Right ventricle myocardium superior (tissue), 1 donor: ENCODE data around the gene HEBP2. TPM values are rescaled to one million over a fixed set of nuclear protein-coding genes. Genes with fewer than 3 reads are reported as not detected.
A peak's percentile ranks its signal among the peaks of the same experiment; 100 is the strongest.
"Not testable (repeated sequence)": the region's sequence is repeated elsewhere in the genome, so short reads cannot be mapped to it uniquely, and the experiment has no call there.

Experiments used
- ATAC-seq: fragments of 200-7000 bp; cut with Tn5 transposase; one replicate; pipeline ENCODE4 v1.9.1; 2020; ENCODE audit warnings: mild to moderate bottlenecking; ENCODE audit not compliant: poor library complexity
- DNase-seq: peaks from one replicate; pipeline ENCODE4 v3.0.0-alpha.2; 2020
- intact Hi-C: fragments of 100-400 bp; cut with DNase I; formaldehyde crosslinking; loops from one replicate; pipeline ENCODE4 v1.11.2; 2022
- long read RNA-seq: library from polyadenylated mRNA; unstranded; transcript quantifications from one replicate; pipeline ENCODE4 v2.0.0, GENCODE V29; 2021
- total RNA-seq: library from RNA; stranded (reverse); fragmentation: NEBNext Ultra II Directional; extraction: Animal tissue kit (Norgen Biotek cat#: 25700); gene quantifications from one replicate; pipeline ENCODE4 v1.2.1, GENCODE V29; 2021
- donor health status: DM: no; HTN: yes; CAD: no; lungs with severe emphysema.

HEBP2 gene, protein sequence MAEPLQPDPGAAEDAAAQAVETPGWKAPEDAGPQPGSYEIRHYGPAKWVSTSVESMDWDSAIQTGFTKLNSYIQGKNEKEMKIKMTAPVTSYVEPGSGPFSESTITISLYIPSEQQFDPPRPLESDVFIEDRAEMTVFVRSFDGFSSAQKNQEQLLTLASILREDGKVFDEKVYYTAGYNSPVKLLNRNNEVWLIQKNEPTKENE
- 87.4 TPM for total RNA-seq
- long read RNA-seq, full-length matches to known transcripts: 177 of 187 reads
- long read RNA-seq, partial matches to known transcripts: 2 of 187 reads
- long read RNA-seq, other reads (novel, unspliced or antisense): 8 of 187 reads

DNA sequence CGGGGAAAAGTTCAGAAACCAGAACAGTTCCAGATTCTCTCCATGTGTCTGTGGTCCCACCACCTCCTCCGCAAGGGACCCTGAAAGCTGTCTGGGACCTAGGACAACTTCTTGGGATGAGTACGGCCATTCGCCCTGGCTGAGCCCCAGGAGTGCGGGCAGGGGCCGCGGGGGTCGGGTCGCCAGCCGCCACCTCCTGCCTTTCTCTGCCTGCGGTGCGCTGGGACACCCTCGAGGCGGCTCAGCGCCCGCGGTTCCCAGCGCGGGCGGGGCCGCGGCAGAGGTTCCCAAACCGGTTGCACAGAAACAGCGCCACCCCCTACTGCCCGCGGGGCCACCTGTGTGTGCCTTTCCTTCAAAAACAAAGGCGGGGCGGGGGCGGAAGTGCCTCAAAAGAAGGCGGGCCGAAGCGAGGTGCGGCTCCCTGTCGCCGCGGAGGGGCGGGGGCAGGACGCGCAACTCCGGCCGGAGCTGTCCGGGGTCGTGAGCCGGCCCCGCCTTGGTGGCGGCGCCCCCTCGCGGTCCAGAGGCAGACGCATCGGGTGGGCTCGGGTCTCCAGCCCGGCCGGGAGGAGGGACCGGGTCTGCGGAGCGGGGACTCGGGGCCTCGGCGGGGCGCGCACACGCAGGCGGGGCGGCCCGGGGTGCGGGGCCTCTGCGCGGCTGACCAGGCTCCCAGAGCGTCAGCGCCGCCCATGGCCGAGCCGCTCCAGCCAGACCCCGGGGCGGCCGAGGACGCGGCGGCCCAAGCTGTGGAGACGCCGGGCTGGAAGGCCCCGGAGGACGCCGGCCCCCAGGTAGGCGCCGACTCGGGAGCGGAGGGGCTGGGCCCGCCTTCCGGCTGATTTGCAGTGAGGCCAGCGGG lies at the start of gene HEBP2:
HEBP2 (plus strand) TSS at position 423 of the 865 bp plus-strand sequence; CDS start at position 696, 273 bp downstream.
- DNase-seq: peak; percentile 96
- ATAC-seq: peak; percentile 96
- intact Hi-C loops: loop anchor here (10.0 kb wide), 2 partner anchors 109 to 289 kb away; no protein-coding TSS in a partner anchor

DNA sequence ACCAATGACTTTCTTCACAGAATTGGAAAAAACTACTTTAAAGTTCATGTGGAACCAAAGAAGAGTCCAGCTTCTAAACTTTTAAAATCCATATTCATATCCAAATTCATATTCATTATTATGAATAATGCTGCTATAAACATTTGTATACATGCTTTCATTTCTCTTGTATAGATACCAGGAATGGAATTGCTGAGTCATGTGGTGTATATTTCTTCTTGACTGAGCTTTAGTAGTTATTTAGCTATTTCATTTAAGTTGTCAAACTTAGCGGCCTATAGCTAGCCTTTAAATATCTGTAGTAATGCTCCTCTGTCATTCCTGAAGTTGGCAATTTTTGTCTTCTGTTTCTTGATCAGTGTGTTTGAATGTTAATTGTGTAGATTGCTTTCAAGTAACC lies 46.1 kb upstream of the HEBP2 start:
- no peak for ATAC-seq
- no peak for DNase-seq
- intact Hi-C loops: no loop called here

DNA sequence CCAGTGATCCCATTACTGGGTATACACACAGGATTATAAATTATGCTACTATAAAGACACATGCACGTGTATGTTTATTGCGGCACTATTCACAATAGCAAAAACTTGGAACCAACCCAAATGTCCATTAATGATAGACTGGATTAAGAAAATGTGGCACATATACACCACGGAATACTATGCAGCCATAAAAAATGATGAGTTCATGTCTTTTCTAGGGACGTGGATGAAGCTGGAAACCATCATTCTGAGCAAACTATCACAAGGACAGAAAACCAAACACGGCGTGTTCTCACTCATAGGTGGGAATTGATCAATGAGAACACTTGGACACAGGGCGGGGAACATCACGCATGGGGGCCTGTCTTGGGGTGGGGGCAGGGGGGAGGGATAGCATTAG lies 35.3 kb upstream of the HEBP2 start:
- intact Hi-C loops, DNase-seq, ATAC-seq: not testable (repeated sequence)

DNA sequence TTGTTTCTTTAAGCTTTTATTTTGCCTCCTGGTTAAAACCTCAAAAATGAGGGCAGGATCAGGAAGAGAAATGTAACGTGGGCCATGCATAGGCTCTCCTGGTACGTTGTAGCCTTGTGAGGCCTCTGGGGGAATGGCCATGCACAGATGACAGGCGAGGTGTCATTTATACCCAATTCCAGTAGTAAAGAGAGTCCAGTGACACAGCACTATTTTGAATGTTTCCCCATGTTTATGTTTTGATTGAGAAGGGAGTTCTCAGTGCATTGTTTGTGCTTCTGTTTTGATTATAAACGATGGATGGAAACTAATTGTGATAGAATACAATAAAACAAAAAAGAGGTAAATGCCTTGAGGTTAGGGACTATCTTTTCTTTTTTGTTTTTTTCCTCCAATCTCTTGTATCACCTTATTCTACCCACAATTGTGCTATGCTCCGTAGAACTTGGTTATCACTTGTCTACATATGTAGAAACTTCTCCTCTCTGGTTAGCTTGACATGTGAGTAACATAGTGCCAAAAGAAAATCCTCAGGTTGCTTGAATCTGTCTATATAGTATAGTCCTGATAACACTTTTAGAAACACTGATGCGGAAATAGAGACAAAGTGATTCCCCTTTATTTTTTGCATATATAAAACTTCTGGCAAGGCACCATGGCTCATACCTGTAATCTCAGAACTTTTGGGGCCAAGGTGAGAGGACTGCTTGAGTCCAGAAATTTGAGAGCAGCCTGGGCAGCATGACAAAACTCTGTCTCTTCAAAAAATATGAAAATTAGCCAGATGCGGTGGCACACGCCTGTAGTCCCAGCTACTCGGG lies 33.2 kb upstream of the HEBP2 start:
- intact Hi-C loops: no loop called here
- DNase-seq (no peak), ATAC-seq (no peak)

DNA sequence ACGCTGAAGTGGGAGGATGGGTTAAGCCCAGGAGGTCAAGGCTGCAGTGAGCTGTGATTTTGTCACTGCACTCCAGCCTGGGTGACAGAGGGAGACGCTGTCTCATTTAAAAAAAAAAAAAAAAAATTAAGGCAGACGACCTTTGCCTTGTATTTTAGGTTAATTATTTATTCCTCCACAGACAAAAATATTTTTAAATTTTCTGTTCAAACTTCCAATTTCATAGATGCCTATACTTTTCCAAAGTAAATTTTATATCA lies 32.6 kb upstream of the HEBP2 start:
- DNase-seq (no peak), ATAC-seq (no peak)
- intact Hi-C loops: no loop called here

DNA sequence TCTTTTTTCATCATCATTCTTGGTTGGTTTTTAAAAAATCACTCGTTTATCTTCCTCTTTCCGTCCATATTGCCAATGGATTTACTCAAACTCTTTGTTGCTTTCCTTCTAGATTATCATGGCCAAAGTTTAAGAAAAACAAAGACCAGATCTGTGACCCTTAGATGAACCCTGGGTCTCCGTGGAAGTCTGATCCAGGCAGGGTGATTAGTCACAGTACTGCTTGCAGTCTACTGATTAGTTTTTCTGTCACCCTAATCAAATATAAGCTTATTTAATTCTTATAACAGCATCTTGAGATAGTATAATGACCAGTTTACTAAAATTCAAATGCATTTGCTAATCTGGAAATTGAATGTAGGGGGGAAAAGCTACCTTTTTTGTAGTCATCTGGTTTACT lies 32.3 kb upstream of the HEBP2 start:
- intact Hi-C loops: no loop called here
- no peak for ATAC-seq
- DNase-seq: no peak

DNA sequence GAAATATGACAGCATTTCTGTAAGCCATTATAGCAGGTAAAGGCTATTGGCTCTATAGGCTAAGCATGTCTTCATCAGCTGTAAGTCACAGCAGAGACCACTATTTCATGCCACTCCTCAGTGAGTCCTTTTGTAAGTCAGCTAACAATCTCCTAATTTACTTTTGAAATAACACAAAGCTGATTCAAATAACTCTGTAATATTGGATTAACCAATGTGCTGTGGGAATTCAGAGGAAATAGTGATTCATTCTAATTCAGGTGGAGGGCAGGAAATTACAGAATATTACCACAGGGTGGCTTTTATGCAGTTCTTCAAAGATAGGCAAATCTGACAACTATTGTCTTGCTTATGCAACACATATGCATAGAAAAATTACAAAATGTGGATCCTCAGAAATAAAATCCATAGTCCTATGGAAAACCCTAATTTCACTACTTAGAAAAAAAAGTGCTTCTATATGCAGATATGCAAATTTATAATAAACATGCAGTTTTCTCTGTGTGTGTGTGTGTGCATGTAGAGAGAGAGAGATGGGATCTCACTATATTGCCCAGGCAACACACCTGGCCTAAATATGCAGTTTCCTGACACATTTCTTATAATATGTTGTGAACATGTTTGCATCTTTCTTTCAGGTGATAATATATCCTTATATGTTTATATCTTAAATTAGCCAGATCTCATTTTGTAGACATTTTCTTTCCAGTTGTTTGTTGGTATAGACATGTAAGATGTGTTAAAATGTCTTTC lies 31.1 kb upstream of the HEBP2 start:
- ATAC-seq (no peak), DNase-seq (no peak)
- intact Hi-C loops: no loop called here

DNA sequence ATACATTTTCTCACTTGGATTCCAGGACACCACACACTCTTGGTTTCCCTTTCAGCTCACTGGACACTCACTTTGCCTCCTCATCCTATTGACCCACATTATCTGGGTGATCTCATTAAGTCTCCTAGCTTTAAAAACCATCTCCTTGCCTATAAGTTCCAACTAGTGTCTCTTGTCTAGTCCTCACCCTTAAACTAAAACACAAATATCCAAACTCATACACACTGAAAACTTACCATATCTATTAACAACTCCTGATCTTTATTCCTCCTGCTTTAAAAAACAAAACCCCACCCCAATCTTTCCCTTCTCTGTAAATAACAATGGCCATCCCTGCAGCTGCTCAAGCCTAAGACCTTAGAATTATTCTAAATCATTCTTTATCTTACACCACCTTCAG lies 29.8 kb upstream of the HEBP2 start:
- intact Hi-C loops: no loop called here
- no peak for ATAC-seq
- DNase-seq: no peak

DNA sequence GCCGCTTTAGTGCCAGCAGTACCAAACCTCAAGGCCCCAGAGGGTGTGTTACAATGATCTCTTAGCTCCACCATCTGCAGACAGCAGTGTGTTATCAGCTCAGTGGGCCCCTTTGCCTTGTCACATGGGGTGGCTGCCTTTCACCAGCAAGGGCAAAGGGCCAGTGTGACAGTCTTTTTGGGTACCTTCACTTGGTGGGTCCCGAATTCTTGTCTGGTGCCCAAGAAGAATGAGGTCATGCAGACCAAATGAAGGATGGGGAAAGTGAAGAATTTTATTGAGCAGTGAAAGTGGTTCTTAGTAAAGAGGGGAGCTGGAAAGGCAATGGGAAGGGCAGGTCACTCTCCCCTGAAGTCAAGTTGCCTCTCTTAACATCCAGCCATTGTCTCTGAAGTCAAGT lies 29.2 kb upstream of the HEBP2 start:
- intact Hi-C loops: no loop called here
- no peak for DNase-seq
- ATAC-seq: no peak

DNA sequence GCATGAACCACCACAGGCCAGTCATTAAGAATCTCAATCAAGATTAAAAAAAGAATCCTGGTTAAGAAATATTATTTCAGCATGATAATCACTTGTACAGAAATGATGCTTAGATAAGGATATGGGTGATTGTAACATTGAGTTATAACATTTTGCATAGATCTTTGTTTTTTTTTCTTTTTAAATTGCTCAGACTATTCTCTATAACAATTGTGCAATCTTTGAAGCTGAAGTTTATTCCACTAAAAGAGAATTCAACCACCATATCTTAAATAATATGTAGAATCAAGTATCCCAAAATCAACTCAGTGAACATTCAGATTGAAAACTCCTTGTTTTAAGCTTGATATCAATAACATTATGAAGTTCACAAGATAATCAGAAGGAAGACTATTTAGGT lies 27.0 kb upstream of the HEBP2 start:
- intact Hi-C loops: no loop called here
- ATAC-seq (no peak), DNase-seq (no peak)

DNA sequence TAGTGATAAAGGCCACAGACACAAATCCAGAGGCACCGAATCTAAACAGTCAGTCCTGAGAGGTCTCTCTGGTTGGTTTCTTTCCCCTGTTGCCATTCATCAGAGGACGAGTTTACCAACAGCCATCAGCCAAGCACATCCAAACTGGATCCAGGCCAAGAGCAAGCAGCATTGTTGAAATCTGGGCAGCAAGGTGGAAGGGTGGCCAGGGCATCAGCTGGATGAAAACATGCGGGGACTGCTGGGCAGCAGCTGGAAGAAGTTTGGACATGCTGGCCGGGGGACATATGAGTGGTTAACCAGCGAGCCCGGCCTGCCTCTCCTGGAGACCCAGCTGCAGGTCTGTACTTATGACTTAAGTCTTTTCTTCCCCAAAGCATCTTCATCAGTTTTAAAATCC lies 26.2 kb upstream of the HEBP2 start, which contains the start of gene SMIM28:
SMIM28 (plus strand) TSS at position 62 of the 400 bp plus-strand sequence; CDS start at position 230, 168 bp downstream.
- intact Hi-C loops: no loop called here
- DNase-seq (no peak), ATAC-seq (no peak)

DNA sequence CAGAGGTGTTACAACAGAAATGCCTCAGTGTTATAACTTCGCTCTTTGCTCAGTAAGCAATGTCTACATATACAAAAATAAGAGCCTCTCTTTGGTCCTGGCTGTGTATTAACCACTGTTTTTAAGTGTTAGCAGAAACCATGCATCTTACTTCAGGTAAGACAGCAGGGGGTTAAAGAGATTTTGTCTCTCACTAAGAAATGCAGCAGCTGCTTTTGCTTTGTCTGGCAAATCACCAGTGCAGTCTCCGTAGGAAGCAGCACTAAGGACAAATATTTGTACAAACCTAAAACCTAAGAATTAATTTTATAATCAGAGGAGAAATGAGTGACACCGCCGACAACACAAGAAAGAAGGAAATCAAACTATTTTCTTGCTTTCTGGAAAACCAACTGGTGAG lies 25.6 kb upstream of the HEBP2 start:
- DNase-seq: no peak
- ATAC-seq: no peak
- intact Hi-C loops: no loop called here

DNA sequence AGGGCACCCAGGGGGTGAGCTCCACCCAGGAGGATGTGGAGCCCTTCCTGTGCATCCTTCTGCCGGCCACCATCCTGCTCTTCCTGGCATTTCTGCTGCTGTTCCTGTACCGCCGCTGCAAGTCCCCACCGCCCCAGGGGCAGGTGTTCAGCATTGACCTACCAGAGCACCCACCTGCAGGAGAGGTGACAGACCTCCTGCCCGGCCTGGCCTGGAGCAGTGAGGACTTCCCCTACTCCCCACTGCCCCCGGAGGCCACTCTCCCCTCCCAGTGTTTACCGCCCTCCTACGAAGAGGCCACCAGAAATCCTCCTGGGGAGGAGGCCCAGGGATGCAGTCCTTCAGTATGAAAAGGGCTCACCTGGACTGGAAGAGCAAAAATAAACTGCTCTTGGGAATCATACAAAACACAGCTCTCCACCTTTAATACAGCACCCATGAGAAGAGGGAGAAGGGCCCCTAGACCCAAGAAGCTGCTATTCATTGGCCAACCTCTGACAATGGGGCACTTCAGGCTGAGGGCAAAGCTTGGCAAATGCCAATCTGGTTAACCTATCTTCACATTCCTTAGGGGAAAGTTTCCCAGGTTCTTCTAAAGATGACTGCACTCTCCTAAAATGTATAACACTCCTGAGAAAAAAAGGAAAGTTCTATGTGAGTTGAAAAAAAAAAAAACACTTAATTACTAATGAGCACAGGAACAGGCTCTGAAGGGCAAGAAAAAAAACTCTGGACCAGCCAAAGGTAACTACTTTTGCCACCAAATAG lies 21.3 kb upstream of the HEBP2 start:
- DNase-seq: no peak
- no peak for ATAC-seq
- intact Hi-C loops: no loop called here

DNA sequence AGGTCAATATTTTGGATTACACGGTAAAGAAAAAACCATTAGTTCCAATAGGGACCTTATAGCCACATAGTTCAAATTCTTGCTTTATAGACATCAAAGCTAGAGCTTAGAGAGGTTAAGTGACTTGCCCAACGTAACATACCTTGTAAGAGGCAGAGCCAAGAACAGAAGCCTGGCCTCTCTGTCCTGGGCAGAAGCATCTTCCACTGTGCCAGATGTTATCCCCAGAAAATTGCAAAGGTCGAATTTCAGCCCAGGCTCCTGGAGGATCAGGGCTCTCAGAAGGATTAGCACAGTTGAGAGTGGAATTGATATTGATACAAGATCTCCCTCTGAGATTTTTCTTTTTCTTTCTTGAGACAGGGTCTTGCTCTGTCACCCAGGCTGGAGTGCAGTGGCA lies 20.2 kb upstream of the HEBP2 start:
- ATAC-seq (no peak), DNase-seq (no peak)
- intact Hi-C loops: no loop called here

DNA sequence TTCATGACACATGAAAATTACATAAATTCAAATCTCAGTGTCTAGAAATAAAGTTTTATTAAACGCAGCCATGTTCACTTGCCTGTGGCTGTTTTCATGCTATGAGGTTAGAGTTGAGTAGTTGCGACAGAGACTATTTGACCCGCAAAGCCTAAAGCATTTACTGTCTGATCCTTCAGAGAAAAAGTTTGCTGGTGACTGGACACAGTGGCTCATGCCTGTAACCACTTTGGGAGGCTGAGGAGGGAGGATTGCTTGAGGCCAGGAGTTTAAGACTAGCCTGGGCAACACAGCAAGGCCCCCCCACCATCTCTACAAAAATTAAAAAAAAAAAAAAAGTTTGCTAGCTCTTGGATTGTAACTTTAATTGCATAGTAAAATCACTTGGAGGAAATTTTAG lies 17.1 kb upstream of the HEBP2 start:
- ATAC-seq (no peak), DNase-seq (no peak)
- intact Hi-C loops: no loop called here

DNA sequence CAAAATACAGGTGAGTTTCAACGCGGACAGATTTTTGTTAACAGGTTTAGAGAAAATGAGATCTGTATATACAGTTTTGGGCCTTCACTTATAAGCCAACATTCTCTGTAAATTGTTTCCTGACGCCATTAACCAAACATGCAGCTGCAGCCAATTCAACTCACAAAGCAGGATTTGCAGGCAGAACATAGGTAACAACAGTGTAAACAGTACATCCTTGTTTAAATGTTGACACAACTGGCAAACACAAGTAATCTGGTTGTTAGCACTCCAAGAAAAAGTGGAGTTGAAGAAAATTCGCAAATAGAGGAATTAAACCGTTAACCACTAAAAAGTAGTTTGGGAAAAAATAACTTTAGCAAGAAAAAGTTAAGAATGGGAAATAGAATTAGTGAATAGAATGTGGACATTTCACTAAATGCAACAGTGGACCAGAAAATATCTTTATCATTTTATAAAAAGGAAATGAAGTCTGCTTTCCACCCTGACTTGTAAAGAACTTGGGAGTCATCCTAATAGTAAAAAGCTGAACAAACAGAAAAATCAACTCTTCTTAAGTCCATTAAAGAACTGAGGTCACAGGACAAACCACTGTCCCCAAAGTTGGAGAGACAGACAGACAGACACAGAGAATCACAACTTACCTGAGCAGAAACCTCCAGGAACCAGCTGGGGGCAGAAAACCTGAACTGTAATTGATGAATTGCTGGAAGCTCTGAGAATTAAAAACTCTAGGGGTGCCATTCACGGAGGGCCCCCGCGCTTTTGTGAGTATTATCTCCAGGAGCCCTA lies 16.2 kb upstream of the HEBP2 start:
- intact Hi-C loops: no loop called here
- ATAC-seq: no peak
- no peak for DNase-seq

DNA sequence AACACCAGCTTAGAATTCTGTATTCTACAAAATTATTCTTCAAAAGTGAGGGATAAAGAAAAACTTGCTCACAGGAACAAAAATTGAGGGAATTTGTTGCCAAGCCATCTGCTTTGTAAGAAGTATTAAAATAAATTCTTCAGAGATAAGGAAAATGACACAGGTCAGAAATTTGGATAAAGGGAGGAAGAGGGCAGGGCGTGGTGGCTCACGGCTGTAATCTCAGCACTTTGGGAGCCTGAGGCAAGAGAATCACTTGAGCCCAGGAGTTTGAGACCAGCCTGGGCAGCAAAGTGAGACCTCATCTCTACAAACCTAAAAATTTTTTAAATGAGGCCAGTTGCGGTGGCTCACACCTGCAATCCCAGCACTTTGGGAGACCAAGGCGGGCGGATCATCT lies 14.5 kb upstream of the HEBP2 start:
- ATAC-seq (no peak), DNase-seq (no peak)
- intact Hi-C loops: no loop called here
